CD4-positive, alpha-beta T cell treated with Interleukin-2 at 100 ng/mL for 4 hours (primary cell): ENCODE measurements around the gene KCNJ10.

Experiments
- DNase-seq: peaks from one replicate; pipeline ENCODE4 v3.0.0-alpha.2; 2020; ENCODE audit warnings: low spot score

Gene KCNJ10

DNA sequence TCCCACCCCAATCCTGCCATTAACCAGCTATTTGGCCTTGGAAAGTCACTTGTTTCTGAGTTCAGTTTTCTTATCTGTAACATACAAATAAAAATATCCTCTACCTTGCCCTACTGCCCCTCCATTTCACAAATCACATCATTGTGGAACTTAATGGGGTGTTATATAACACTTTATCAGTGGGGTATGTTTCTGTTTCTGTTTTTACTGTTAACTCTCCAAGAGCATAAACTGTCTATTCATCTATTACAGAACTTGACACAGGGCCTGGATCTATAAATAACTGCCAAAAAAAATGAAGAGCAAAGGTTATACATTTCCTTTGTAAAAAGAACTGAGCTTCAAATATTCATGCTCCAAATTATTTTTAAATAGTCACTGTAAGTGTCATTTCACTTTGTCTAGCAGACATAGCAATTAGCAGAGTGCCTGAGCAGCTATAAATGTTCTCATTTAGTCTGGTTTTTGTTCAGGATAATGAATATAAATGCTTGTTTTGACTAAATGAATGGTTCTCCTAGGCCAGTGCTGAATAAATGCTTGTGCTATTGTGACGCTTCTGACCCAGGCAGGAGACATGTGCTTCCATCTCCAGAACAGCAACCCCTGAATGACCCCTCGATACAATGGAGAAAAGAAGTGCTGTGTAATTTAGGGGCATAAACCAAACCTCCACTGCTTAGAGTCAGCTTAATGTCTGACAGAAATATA is 45.6 kb downstream of the KCNJ10 start:
- no peak for DNase-seq

DNA sequence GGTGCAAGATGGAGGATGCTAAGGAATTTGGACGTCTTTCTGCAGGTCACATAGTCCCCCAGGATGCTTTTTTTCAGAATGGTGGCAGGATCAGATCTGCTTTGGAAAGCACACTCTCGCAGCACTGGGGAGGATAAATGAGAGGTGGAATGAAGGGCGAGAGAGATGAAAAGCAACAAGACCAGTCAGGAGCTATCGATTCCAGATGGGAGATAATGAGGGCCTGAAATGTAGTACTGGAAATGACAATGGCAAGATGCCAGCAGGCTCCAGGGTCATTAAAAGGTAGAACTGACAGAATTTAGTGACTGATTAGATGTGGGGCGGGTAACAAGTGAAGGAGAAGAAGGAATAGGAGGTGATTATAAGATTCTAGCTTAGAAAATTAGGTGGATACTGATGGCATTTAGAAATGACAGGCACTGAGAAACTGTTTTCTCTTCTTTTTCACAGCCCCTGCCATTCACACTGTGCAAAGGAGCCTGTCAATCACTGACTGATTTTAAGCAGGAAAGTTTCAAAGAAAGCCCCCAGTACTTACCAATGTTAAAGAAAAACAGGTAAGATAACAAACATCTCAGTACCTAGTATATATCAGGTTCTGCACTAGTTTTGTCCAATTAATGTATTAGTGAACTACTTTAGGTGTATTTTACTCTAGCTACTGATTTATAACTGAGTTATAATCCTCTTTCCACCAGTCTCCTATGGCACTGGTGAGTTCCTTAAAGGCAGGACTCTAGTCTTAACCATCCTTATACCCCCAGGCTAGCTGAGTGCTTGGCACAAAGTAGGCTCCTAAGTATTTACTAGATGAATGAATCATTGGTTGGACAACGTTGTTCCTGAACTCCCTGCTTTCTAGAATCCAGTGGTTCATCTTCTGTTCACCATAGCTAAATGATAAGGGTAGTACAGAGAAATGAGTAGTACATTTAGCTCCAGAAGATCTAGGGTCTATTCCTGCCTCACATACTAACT is 47.3 kb downstream of the KCNJ10 start:
- no peak for DNase-seq

DNA sequence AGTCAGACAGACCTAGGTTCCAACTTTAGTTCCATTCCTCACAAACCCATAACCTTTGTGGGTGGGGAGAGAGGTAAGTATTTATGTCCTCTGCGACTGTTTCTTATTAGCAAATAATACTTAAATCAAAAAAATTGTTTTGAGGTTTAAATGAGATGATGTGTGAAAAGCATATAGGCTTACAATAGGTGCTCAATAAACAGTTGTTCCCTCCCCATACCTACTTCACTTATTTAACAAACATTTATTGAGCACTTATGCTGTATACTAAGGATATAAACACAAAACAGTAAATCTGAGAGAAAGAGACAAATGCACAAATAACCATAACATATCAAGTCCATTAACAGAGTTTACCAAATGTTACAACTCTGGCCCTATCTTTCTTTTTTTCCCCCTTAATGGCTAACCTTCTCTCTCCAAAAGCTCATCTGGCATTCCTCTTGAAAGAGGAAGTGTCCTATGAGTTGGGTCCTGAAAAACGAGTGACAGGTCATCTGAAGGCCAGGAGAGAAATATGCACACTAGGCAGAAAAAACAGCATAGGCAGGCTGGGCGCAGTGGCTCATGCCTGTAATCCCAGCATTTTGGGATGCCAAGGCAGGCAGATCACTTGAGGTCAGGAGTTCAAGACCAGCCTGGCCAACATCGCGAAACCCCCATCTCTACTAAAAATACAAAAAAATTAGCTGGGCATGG is 48.4 kb downstream of the KCNJ10 start:
- no peak for DNase-seq

DNA sequence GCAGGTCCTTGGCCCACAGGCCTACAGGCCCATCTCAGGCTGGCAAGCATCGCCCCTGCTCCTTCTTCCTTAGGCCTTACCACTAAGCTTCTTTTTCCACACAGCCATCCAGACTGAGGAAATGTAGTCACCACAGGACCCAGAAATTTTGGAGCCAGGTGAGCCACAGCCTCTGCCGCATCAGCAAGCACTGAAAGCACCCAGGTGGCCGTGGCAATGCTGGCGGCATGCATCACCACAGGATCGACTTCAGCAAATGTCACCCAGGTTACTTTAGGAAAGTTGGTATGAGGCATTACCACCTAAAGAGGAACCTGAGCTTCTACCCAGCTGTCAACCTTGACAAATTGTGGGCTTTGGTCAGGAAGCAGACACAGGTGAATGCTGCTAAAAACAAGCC is 49.8 kb downstream of the KCNJ10 start:
- no peak for DNase-seq

DNA sequence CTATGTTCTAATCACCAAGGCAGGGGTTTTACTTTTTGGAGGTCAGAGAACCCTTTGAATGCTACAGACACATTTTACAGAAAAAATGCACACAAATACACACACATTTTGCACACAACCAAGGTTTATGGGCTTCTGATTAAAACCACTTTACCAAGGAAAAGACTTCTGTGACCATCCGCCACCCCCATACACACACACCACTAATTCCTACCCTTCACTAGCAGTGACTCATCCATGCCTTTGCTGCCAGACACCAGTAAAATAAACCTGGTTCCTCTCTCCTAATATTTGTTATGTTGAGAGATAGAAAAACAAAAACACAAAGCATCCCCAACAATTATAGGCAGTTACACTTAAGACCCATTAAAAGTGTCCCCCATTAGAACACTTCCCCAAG is 51.1 kb downstream of the KCNJ10 start:
- DNase-seq: no peak

DNA sequence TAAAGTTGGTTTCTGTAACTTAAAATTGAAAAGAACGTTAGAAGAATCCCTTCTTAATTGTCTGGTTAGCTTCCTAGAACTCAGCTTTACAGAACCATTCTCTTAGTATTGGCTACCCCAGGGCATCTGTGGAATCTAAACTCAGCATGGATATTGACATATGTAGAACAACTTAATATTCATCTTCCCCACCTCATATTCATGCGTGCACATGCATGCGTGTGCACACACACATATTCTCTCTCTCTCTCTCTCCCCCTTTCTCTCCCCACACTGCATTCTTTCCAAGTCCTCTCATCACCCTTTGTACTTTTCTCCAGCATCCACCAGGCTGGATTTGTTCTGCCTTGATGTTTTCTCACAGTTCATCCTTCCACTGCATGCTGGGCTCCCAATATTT is 51.6 kb downstream of the KCNJ10 start:
- no peak for DNase-seq

DNA sequence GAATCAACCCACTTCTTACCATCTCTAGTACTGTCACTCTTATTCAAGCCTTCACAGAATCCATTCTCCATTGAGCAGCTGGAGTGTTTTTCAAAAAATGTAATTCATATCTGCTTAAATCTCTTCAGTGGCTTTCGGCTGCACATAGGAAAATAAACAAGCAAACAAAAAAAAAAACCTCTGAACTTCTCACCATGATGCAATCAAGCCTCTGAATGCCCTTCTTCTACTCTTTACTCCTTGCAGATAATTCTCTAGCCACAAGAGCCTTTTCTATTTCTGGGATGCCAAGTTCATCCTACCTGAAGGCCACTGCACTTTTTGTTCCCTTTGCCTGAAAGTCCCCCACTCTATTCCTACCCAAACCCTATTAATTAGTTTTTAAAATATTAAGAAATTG is 52.4 kb downstream of the KCNJ10 start:
- no peak for DNase-seq

DNA sequence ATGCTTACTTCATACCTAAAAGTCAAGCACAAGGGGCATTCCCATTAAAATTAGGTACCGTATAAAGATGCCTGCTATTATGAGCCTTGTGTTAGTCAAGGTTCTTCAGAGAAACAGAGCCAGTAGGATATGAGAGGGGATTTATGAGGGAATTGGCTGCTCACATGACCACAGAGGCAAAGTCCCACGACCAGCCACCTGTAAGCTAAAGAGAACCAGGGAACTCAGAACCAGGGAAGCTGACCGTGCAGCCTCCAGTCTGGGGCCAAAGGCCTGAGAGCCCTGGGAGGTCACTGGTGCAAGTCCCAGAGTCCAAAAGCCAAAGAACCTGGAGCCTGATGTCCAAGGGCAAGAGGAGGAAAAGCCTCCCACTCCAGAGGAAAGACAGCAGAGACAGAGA is 58.2 kb downstream of the KCNJ10 start:
- DNase-seq: no peak

DNA sequence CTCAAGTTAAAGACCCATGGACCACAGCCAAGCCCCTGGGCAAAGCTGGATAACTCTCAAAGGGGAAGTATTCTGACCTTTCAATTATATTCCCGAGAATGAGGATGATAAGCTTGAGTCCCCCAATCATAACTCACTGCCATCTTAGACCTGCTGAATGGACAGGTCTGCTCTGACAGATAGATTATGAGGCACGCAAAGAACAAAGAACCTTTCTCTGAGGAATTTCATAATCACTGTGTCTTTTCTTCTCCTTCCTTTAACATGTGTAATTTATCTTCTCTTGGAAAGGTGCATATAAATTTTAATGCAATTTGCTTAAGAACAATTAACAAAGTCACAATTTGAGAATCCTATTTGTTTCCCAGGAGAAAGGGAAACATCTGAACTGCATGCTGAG is 60.2 kb downstream of the KCNJ10 start:
- DNase-seq: no peak

DNA sequence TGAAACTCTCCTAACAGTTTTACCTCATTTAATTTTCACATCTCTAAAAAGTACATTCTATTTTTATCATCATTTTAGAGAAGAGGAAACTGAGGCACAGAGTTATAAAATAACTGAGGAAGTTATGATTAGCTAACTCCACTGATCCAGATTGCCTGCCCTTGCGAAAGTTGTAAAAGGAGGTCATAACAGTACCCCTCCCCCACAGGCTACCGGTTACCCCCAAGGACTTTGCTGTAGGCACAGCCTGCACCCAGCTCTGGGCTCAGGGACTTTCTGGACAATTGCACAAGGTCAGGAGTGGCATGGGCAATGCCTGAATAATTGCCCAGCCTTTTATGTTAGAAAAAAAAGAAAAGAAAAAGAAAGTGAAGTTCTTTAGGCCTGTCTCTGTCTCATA is 60.9 kb downstream of the KCNJ10 start:
- no peak for DNase-seq

DNA sequence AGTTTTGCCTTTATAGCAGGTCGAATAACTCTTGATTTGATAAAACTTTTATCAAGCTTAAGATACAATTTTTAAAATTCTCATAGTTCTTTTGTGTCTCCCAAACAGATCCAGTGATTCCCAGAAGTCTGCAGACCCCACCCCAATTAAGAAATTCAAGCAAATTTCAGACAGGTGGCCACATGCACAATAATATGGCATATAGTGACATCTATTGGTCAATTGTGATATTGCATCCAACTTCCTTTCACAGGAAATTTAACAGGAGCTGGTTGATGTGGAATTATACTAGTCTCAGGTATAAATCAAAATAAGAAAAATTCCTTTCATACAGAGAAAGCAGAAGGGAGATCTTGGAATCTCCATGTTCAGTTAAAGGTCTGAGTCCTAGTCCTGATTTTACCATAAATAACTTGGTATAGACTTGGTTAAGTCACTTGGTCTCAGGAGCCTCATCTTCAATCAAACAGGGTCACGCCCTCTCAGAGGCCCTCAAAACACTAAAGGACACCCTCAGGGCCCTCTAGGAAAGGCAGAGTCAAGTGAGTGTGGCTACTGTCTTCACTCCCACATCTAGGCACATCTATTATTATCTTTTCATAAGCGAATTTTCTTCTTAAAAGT is 62.3 kb downstream of the KCNJ10 start:
- peak; percentile 53 for DNase-seq

DNA sequence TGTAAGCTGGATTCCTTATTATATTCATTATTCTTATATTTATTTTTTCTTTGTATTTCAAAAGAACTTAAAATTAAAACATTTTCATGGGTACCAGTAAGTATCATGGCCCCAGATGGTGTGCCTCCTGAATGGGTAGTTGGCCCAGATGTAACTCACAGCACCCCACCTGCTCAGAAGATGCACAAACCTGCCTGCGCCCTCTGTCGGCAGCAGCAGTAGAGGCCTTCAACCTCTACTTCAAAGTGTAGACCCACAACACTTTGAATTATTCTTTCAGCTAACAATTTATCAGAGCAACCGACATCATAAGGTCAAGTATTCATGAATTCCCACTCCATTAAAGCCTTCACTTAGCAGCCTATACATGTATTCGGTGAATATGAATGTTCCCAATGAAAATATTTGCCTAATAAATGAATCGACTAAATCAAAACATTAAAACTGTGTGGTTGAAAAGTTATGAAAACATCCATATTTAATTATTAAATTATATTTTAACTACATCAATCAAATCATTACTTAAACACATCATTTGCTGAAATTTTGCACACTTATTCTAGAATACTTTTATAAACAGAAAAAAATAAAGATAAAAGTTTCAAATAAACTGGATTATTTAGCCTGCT is 63.5 kb downstream of the KCNJ10 start:
- DNase-seq: peak; percentile 75

DNA sequence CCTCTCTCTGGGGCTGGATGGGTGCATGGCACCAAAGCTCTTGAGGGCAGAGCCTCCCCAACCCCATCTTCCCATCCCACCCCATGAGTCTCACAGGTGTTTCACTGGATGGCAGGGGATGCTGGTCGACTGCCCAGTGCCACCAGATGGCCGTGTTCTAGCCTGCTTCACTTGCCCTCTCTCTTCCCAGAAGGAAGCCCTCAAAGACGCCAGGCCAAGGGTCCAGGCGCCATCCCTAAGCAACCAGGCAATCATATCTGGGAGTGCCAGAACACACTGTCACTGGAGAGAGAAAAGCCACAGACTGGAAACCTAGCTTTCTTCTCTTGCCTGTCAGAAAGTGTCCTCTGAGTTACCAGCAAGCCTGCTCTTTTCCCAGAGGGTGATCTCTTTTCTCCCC is 64.9 kb downstream of the KCNJ10 start:
- DNase-seq: no peak

DNA sequence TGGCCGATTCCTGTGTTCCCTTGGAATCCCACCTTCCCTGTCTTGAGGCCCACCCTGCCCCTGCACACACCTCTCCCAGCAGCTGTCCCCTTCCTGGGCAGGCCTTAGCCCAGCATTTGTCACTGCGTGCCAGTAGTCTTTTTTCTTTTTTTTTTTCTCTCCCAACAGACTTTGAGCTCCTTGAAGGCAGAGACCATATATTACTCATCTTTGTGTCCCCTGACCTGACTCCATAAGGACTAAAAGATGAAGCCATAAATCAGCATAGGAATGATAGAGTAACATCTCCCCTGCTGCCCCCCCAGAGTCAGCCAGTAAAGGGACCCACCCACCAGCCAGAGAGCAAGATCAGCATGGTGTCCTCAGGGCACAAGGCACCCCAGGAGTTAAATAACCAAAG is 65.5 kb downstream of the KCNJ10 start:
- DNase-seq: no peak

DNA sequence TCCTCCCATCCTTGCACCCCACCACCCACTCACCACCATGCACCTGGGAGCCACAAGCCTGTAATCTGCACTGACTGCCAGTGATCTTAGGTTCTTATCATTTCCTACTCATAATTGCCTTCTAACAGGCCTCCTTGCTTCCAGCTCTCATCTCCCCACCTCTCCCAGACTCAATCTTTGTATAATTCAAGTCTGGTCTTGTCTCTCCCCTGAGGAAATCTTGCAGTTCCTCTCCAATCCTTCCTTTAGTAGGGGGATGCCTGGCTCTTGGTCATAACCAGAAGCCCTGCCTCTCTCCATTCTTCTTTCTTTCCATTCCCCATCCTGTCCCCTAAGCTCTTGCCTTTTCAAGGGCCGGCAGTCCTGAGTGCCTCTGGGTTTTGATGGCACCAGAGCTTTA is 66.0 kb downstream of the KCNJ10 start:
- DNase-seq: no peak

DNA sequence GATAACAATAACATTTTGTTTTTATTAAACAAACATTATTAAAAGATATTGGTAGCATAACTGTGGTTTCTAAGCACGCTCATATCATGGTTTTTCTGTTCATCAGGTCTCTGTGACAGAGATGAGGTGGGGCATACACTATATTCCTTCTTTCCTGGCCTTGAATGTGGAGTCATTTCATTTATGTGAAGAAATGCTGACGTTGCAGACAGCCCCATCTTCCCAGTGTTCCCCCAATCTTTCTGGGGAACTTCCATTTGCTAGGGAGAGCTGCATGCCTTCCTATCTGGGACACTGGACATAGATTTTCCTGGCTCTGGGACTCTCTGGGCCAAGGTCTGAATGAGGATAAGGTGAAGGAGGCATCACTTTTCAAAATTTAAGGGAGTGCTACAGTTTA is 68.5 kb downstream of the KCNJ10 start:
- no peak for DNase-seq

DNA sequence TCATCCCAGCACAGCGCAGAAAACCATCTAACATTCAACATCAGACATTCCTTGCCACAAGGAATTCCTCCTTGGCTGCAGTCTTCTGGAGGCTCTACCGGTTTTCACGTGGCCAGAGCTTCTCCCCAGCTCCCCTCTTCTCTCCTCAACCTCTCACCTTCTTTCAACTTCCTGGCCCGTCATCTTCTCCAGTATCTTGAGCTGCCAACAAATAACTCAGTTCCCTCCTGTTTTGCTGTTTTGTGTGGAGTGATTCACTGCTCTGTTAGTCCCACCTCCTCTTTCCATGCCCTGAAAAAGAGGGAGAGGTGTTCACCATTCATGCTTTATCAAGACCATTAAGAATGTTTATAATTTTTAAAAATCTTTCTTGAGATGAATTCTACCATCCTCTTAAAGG is 70.8 kb downstream of the KCNJ10 start:
- DNase-seq: no peak

DNA sequence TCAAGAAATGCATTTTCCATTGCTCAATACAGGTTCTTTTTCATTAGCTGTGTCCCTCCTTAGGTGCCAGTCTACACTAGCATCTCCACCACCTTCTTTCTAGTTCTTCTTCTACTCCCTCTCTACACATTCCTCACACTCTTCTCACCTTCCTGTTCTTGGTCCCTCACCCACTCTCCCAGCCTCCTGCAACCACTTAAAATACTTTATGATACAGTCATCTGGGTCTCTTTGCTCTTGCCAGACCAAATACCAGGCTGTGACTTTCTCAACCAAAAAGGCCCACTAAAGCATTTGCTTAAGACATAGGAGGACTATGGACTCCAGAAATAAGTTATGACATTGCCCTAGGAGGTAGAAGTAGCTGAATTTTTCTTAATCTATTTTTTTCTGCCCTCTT is 73.3 kb downstream of the KCNJ10 start:
- DNase-seq: no peak

DNA sequence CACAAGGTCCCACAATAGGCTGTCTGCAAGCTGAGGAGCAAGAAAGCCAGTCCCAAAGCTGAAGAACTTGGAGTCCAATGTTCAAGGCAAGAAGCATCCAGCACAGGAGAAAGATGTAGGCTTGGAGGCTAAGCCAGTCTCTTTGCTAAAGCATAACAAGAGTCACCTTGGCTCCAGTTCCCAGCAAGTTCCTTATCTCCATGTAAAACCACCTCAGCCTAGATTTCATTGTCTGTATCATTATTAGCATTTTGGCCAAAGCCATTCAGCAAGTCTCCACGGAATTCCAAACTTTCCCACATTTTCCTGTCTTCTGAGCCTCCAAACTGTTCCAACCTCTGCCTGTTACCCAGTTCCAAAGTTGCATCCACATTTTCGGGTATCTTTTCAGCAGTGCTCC is 75.1 kb downstream of the KCNJ10 start:
- DNase-seq: no peak

DNA sequence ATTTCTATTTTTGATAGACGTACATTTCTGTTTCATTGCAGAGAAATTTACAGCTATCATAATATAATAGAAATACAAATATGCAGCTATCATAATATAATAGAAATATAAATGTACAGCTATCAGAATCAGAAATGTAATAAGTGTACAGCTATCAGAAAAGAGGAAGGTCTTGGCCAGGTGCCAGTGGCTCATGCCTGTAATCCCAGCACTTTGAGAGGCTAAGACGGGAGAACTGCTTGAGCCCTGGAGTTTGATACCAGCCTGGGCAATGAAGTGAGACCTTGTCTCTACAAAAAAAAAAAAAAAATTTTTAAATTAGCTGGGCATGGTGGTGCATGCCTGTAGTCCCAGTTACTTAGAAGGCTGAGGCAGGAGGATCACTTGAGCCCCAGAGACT is 76.0 kb downstream of the KCNJ10 start:
- no peak for DNase-seq

DNA sequence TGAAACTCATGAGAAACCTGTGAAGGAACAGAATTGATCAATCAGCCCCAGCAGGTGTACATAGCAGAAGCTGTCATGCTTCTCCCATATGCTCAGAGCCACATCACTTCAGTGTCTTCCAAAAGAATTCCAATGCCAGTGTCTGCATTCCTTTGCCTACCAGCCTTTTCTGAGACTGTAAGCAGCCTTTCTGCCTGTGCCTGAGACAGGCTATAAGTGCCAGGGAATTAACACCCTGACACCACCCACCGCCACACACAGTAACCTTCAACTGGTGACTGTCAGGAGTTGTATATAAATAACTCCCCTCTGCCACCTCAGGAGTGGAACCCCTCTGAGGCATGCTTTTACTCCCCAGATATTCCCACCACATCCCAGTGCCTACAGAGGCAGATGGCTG is 77.8 kb downstream of the KCNJ10 start:
- no peak for DNase-seq

DNA sequence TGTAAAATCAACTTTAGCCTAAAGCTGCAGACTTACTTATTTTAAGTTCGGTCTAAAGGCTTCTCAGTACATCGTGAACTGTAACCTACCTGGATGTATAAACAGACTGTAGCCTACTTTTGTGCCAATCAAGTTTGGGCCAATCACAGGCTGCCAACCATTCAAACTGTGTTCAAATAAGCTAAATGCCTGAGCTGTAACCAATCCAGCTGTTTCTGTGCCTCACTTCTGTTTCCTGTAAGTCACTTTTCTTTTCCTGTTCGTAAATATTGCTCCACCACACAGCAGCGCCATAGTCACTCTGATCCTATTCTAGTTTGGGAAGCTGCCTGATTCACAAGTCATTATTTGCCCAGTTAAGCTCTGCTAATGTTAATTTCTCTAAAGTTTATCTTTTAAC is 78.4 kb downstream of the KCNJ10 start:
- DNase-seq: no peak
